Smooth muscle cell of the brain vasculature (primary cell): Measurements from ENCODE around the gene PTDSS2.
A peak's percentile ranks its signal among the peaks of the same experiment; 100 is the strongest.

Source experiments
- DNase-seq: peaks from one replicate; pipeline ENCODE4 v3.0.0-alpha.2; 2012; ENCODE audit warnings: low read depth, low spot score

The PTDSS2 gene

DNA sequence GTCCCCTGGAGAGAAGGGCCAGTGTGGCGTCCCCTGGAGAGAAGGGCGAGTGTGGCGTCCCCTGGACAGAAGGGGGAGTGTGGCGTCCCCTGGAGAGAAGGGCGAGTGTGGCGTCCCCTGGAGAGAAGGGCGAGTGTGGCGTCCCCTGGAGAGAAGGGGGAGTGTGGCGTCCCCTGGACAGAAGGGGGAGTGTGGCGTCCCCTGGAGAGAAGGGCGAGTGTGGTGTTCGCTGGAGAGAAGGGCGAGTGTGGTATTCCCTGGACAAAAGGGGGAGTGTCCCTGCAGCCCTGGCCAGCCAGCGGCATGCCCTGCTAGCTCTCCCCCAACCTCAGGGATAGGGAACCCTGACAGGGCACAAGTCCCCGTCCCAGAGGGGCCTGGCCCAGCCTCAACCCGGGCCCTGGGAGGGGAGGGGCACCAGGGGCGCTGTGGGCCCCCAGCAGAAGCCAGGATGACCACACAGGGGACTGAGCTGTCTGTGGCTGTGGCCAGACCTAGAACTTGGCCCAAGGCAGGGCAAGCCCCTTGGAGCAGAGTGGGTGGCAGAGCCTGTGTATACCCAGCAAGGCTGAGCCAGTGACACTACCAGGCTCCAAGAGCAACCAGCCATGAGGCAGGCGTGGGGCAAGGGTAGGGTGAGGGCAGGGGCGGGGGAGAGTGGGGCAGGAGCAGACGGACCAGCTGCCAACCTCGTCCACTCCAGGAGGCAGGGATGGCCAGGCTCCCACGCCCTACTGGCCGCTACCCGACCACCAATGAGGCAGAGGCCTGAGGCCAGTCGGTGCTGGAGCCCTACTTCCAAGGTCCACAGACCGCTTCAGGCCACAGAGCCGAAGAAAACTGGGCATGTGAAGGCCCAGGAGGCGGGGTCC is 81.1 kb downstream of the PTDSS2 start:
- DNase-seq, result no peak

DNA sequence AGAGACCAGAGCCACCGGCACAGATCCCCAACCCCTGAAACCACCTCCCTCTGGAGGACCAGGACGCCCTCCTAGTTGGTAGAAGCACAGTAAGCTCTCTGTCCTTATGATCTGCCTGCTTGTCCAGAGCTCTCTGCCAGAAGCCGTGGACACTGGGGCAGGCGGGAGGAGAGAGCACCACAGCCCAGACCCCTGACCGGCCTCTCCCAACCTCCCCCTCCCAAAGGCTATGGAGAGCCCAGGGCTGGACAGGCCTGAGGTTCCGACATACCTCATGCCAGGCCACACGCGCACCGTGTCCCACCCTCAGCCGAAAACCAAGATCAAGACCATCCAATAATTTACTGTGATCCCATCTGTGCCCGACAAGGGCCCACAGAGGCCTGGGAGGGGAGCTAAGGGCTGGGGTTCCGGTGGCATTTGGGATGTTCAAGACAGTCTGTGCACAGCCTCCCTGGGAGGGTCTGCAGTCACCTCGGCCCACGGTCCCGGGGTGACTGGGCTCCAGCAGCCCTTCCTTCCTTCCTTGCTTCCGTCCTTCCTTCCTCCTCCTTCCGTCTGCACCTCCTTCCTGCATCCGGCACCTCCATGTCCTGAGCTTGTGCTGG is 81.9 kb downstream of the PTDSS2 start:
- DNase-seq, result no peak

DNA sequence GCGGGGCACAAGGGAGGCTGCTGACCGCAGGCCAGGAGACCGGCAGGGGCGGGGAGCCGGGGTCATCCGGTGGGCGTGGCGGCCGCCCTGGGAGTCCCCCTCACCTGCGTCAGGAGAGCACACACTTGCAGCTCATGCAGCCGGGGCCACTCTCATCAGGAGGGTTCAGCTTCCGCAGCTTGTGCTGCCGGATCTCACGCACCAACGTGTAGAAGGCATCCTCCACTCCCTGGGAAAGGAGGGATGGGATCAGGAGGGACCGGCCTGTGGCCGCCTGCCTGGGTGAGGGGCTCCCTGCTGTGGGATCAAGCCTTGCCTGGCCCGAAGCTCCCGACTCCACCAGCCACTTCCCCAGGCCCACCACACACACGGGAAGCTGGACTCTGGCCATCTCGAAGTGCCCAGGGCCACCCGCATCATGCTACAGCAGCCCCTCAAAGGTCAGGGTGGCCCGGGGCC is 82.5 kb downstream of the PTDSS2 start:
- no peak for DNase-seq

DNA sequence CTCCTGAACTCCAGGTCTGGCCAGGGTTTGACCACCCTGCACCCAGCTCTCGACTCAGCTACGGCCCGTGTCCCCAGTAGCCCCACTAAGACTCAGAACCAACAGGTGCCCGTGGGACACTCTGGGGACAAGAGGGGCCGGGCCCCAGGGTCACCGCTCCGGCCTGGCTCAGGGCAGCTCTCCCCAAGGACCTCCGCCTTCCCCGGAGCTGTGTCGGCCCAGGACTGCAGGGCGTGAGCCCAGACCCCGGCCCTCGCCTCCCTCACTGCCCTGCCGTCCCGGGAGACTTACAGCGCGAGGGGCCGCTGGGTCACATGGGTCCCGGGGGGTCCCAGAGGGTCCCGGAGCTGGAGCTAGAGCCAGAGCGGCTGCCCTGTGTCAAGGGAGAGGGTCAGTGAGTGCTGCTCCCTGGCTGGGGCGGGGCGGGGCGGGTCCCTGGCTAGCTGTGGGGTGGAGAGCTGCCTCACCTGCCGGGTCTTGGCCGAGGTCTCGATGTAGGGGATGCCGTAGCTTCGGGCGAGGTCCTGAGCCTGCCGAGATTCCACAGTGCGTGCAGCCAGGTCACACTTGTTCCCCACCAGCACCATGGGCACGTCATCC is 83.0 kb downstream of the PTDSS2 start:
- no peak for DNase-seq

DNA sequence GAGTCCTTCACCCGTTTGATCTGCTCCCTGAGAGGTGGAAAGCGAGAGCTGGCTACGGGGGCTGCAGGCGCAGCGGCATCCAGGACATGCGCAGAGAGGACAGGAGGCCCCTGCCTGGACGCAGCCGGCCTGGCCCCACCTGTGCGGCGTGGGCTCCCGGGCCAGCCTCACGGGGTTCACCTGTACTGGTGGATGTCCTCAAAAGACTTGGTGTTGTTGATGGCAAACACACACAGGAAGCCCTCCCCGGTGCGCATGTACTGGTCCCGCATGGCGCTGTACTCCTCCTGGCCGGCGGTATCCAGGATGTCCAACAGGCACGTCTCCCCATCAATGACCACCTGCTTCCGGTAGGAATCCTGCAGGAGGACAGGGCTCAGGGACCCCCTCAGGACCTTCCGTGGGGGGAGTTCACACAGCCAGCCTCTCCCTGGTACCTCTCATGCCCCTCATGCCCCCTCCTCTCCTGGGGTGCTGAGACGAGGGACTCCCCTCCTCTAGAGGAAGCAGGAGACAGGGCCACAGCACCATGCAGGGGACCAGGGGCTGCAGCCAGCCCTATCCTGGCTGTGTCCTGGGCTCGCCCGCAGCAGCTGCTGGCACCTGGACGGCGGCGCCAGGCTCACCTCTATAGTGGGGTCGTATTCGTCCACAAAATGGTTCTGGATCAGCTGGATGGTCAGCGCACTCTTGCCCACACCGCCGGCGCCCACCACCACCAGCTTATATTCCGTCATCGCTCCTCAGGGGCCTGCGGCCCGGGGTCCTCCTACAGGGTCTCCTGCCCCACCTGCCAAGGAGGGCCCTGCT is 83.7 kb downstream of the PTDSS2 start:
- no peak for DNase-seq

DNA sequence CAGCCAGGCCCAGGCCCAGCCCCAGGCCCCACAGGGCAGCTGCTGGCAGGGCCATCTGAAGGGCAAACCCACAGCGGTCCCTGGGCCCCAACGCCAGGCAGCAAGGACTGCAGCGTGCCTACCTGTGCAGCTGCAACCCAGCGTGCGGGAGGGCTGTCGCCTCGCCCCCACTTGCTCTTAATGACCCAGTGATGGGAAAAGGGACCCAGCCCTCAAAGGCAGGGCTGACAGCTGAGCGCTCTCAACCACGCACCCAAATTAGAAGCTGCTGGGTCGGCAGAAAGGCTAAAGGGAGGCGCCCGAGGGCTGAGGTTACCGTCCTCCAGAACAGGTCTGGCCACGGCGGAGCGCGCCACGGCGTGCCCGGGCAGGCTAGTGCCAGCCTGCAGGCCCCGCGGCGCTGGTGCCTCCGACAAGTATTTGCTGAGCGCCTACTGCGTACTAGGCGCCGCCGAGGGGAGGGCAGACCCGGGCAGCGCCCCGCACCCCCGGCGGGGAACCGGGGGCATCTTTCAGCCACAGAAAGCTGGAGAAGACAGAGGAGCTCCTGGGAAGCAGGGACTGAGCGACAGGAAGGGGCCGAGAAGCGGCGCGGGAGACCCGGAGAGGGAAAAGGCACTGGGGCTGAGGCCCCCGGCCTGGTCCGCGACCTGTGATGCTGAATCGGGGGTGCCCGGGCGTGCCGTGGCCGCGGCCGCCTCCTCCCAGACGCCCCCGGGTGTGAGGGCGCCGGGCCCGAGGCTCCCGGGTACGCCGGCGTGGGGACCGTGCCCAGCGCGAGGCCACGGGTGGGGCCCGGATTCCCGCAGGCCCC is 84.5 kb downstream of the PTDSS2 start:
- DNase-seq, result no peak

GRCh38 chr11:535210-535518 is 85.1 kb downstream of the PTDSS2 start:
- no peak for DNase-seq

DNA sequence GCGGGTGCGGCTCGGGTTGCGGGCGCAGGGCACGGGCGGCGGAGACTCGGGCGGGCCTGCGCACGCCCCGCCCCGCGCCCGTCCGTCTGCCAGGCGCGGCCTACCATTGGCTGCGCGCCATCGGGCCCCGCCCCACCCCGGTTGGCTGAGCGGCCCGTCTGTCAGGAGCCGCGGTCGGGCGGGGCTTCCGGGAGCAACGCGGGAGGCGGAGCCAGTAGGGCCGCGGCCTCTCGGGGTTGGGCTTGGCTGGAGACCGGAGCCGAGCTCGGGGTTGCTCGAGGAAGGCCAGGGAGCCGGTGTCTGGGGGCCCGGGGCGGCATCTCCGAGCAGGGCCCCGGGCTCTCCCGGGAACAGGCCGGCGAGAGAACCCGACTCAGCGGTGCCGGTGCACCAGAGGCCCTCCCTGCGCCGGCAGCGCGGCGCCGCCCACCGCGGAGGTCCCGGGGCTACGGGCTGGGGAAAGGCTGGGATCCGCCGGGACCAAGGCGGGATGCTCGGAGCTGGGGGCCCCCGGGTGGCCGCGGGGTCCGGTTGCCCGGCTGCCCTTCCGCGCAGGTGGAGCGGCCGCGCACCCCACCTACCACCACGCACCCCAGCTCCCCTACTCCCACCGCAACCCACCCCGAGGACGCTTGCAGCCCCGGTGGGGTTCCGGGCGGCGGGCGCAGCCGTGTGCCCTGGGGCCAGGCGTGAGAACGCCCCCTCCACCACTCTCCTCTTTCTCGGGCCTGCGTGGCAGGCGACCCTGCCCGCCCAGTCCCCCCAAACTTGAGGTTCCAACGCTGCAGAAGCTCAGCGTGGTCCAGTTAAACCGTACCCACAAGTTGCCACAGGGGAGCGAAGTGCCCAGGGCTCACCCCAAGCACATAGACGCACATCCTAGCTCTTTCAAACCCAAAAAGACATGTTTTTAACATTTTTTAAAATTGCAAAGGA is 85.7 kb downstream of the PTDSS2 start, which contains the start of gene HRAS:
HRAS (minus strand) TSS at position 58 of the 936 bp plus-strand sequence.
- DNase-seq, result peak; percentile 80

- no peak for DNase-seq
Observed at GRCh38 chr11:536841-537621, 87.0 kb downstream of the PTDSS2 start, which contains the start of gene LRRC56. LRRC56 (plus strand) TSS chr11:537527; CDS start chr11:540685, 3,158 bp downstream.

DNA sequence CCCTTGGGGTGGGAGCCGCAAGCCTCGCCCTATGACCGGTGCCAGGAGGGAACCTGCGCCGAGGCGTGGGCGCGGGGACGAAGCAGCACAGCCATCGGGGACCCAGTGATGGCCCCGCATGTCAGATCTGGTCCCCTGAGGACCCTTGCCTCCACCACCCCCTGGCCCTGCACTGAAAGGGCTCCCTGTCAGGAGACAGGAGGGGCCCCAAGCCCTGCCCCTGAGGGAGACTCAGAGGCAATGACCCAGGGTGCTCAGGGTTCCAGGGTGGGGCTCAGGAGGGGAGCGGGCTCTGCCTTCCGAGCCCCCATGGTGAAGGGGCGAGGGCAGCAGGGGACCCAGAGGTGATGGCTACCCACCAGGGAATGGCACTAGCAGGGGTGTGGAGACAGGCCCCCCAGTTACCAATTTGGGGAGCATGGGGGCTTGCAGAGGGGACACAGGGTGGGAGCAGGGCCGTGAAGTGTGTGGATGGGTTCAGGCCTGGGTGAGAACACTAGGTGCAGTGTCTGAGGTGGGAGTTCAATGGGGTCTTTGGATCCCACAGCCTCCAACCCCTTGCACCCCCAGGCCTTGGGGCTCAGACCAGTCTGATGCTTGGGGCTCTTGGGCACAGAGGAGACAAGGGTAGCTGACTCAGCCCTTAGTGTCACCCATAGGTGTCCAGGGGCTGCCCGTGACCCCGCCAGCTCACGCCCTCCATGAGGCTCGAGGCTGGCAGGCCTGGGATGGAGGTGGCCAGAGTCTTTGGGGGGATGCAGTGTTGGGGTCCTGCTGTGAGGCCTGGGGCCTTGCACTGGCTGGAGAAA is 87.7 kb downstream of the PTDSS2 start:
- no peak for DNase-seq

GRCh38 chr11:538431-539051 is 88.5 kb downstream of the PTDSS2 start:
- no peak for DNase-seq

- no peak for DNase-seq
Observed at GRCh38 chr11:539971-540481, 89.9 kb downstream of the PTDSS2 start.
